RWPE1 (cell line): ENCODE data around the gene ASTN2.

Source experiments
- CTCF ChIA-PET: fragments of 350-600 bp; sonication (Branson Sonifier 250); formaldehyde crosslinking; extraction: SDS; loops from one replicate; lab custom pipeline; 2021; lab: Yijun Ruan, JAX
- POLR2A ChIA-PET: fragments of 400-600 bp; formaldehyde crosslinking; extraction: SDS; loops from one replicate; lab custom pipeline; 2020; ENCODE audit warnings: antibody characterized with exemption; ENCODE audit not compliant: low non-redundant PET; lab: Yijun Ruan, JAX
- DNase-seq: peaks from one replicate; pipeline ENCODE4 v3.0.0; 2012; ENCODE audit warnings: low spot score
- H3K27ac ChIP-seq: fragments of 450-650 bp; 2 replicates; pipeline ENCODE4 v1.5.1; 2017
- TF ChIP-seq, protein P1 (sequence below): fragments of 450-650 bp; conservative IDR thresholded peaks from 2 replicates; pipeline ENCODE4 v1.5.1; 2017; ENCODE audit warnings: low read depth, mild to moderate bottlenecking

ASTN2 gene

DNA sequence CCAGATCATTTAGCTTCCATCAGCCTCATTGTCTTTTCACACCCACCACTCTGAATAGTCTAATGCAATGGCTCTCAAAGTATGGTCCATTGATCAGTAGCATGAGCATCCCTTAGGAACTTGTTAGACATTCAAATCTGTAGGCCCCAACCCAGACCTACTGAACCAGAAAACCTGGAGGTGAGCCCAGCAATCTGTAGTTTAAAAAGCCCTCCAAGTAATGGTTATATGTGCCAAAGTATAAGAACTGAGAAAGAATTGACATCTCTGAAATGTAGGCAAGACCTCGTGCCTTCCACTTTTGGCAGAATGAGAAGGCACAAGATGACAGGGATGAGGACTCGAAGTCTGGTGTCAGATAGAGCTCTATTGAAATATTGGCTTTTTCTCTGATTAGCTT lies 460.1 kb downstream of the ASTN2 start:
- no peak for DNase-seq
- no peak overlapping the region for H3K27ac ChIP-seq
- POLR2A ChIA-PET: no interaction called here
- CTCF ChIA-PET: interaction anchor here (3.4 kb wide), 1 partner anchor 218 kb away, joined by 18 read pairs; no protein-coding TSS in a partner anchor
- TF ChIP-seq, protein P1, sequence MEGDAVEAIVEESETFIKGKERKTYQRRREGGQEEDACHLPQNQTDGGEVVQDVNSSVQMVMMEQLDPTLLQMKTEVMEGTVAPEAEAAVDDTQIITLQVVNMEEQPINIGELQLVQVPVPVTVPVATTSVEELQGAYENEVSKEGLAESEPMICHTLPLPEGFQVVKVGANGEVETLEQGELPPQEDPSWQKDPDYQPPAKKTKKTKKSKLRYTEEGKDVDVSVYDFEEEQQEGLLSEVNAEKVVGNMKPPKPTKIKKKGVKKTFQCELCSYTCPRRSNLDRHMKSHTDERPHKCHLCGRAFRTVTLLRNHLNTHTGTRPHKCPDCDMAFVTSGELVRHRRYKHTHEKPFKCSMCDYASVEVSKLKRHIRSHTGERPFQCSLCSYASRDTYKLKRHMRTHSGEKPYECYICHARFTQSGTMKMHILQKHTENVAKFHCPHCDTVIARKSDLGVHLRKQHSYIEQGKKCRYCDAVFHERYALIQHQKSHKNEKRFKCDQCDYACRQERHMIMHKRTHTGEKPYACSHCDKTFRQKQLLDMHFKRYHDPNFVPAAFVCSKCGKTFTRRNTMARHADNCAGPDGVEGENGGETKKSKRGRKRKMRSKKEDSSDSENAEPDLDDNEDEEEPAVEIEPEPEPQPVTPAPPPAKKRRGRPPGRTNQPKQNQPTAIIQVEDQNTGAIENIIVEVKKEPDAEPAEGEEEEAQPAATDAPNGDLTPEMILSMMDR: no peak

DNA sequence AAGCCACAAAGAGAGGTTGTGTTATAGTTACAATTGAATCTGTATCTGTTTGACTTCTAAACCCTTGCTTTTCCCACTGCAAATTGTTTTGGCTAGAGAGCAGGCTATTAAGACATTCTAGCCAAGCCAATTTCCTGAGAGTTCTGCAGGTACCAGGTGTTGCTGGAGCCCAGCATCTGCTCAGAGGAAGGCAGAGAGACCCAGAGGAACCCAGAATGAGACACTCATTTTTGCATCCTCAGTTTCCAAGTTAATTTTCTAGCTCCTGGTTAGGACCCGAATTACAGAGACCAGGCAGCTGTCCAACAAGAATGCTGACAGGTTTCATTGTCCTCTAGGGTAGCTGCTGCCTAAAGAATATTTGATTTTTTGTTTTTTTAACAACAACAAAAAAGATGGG lies 461.6 kb downstream of the ASTN2 start:
- TF ChIP-seq, protein P1: no peak
- no peak overlapping the region for H3K27ac ChIP-seq
- POLR2A ChIA-PET: no interaction called here
- DNase-seq: no peak
- CTCF ChIA-PET: interaction anchor here (3.4 kb wide), 1 partner anchor 216 kb away, joined by 18 read pairs; no protein-coding TSS in a partner anchor

GRCh38 chr9:116952436-116952810 lies 462.4 kb downstream of the ASTN2 start:
- DNase-seq: peak; percentile 57
- TF ChIP-seq, protein P1: no peak
- POLR2A ChIA-PET: no interaction called here
- H3K27ac ChIP-seq: no peak overlapping the region
- CTCF ChIA-PET: interaction anchor here (0.7 to 3.4 kb wide), 2 partner anchors 18 to 215 kb away, joined by 4 to 18 read pairs; no protein-coding TSS in a partner anchor

GRCh38 chr9:116951588-116952435 lies 463.0 kb downstream of the ASTN2 start:
- ChIA-PET POLR2A (no interaction called here), CTCF (interaction anchor here (0.6 to 3.4 kb wide), 3 partner anchors 17 to 215 kb away, joined by 3 to 18 read pairs (median 4); no protein-coding TSS in a partner anchor)
- TF ChIP-seq, protein P1: no peak
- H3K27ac ChIP-seq: no peak overlapping the region
- peak; percentile 88 for DNase-seq

GRCh38 chr9:116945817-116946216 lies 469.0 kb downstream of the ASTN2 start:
- CTCF ChIA-PET: interaction anchor here (0.9 kb wide), 1 partner anchor 26 kb away, joined by 3 read pairs; no protein-coding TSS in a partner anchor
- TF ChIP-seq, protein P1: no peak
- no peak for DNase-seq
- POLR2A ChIA-PET: no interaction called here
- H3K27ac ChIP-seq: no peak overlapping the region

- peak; percentile 59 for DNase-seq
- POLR2A ChIA-PET: no interaction called here
- no peak overlapping the region for H3K27ac ChIP-seq
- CTCF ChIA-PET: no interaction called here
- TF ChIP-seq, protein P1: no peak
Measured at GRCh38 chr9:116944714-116945534, 469.9 kb downstream of the ASTN2 start.
